ENCODE results near the gene OR7G3. TPM values are rescaled to one million over a fixed set of nuclear protein-coding genes. Genes with fewer than 3 reads are reported as not detected.

Gene OR7G3
- not detected in 2 replicates for total RNA-seq

- intact Hi-C loops (cut with micrococcal nuclease), result no loop called here
Observed at GRCh38 chr19:9126900-9127405, at the start of gene OR7G3. Gene OR7G3 (minus strand): TSS chr19:9126950. CDS start chr19:9126950, 0 bp downstream.

GRCh38 chr19:9175326-9175725 lies 48.6 kb upstream of the OR7G3 start:
- intact Hi-C loops (cut with micrococcal nuclease), result no loop called here

- intact Hi-C loops (cut with micrococcal nuclease), result no loop called here
Observed at GRCh38 chr19:9171393-9171991, 44.7 kb upstream of the OR7G3 start.

DNA sequence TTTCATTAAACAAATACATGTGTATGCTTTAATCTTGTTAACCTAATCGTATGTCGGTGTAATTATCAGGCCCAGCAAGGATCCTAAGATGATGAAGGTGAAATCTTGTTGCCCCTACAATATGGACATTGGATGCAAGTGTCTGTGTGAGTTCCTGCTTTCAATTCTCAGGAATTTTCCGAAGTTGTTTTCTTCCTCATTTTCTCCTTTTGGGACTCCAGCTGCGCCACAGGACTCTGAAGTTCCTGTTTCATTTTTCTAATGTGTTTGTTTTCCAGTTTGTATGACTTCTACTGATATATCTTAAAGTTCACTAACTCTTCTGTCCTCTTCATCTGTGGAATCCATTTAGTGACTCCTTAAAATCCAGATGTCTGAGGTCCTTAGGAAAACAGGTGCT lies 40.1 kb upstream of the OR7G3 start:
- intact Hi-C loops (cut with micrococcal nuclease), result no loop called here

DNA sequence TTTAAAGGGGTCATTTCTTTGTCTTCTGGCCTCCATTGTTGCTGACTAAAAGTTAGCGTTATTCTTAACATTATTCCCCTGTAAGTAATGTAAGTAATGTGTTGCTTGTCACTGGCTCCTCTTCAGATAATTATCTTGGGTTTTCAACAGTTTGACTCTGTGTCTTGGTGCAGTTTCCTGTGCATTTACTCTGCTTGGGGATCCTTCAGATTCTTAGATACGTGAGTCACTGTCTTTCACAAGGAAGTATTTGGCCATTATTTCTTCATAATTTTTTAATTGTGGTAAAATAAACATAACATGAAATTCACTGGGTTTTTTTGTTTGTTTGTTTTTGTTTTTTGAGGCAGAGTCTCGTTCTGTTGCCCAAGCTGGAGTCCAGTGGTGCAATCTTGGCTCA lies 38.5 kb upstream of the OR7G3 start:
- intact Hi-C loops (cut with micrococcal nuclease), result no loop called here

- intact Hi-C loops (cut with micrococcal nuclease), result no loop called here
Observed at GRCh38 chr19:9161427-9161826, 34.7 kb upstream of the OR7G3 start.

GRCh38 chr19:9159891-9160290 lies 33.1 kb upstream of the OR7G3 start:
- intact Hi-C loops (cut with micrococcal nuclease), result no loop called here

DNA sequence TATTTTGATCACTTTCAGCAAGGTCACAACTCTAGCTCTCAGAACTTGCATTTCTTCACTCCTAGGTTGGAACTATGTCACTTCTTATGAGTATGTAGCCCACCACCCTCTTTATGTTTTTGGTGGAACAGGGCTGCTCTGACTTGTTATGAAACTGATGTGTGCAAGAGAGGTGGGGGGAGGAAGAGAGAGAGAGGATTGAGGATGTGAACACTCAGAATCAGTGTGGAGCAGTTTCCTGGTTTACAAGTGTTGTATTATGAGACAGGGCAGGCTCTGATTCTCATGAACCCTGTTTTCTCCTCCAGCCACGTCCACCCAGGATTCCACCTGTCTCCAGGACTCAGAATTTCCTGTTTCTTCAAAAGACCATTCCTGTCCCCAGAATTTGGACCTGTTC lies 29.6 kb upstream of the OR7G3 start:
- intact Hi-C loops (cut with micrococcal nuclease), result no loop called here

- intact Hi-C loops (cut with micrococcal nuclease), result no loop called here
Observed at GRCh38 chr19:9155591-9155990, 28.8 kb upstream of the OR7G3 start.

DNA sequence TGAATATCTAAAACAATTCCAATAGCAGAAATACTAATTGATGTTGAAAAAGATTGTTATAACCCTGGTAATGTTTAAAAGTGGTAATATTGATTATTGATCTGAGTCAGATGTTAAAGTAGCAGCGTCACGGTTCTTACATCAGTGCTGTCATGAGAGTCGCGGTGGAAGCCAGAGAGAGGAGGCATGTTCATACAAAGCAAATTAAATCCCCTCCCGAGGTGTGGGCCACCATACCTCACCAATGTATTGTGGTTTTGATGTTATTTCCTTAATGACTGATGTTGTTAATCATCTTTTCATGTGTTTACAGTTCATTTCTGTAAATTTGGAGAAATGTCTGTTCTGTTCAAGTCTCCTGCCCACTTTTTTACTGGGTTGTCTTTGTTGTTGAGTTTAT lies 24.6 kb upstream of the OR7G3 start:
- intact Hi-C loops (cut with micrococcal nuclease), result no loop called here

DNA sequence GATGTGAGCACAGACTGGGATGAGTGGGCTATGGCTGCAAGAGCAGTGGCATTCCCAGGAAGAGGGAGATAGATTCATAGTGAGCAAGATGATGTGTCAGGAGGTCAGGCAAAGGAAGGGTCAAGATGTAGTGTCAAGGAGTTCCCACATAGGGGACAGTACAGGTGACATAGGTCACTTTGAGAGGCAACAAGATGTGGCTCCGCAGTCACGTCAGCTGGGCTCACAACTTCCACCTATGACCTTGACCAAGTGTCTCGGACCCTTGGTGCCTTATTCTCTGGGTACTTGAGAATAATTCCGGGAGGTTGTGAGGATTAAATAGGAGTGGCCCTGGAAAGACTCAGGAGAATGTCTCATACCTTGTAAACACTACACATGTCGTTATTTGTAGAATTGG lies 23.9 kb upstream of the OR7G3 start:
- intact Hi-C loops (cut with micrococcal nuclease), result no loop called here

- intact Hi-C loops (cut with micrococcal nuclease), result no loop called here
Observed at GRCh38 chr19:9149997-9150396, 23.2 kb upstream of the OR7G3 start.

DNA sequence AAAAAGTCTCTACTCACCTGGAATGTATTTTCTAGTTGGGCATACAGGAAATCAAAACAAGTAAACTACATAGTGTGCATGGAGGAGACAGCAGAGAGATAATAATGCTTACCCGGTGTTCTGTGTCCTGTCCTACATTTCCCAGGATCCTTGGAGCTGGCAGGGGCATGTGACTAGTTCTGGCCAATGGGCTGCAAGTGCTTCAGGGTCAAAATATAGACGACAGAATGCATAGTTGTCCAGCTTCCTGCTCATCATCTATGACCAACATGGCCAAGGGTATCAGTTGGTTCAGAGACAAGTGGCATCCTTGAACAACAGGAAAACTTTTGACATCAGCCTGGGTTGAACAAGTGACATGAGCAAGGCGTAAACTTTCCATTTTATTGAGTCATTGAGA lies 21.9 kb upstream of the OR7G3 start:
- intact Hi-C loops (cut with micrococcal nuclease), result no loop called here

GRCh38 chr19:9146882-9147281 lies 20.1 kb upstream of the OR7G3 start:
- intact Hi-C loops (cut with micrococcal nuclease), result no loop called here

DNA sequence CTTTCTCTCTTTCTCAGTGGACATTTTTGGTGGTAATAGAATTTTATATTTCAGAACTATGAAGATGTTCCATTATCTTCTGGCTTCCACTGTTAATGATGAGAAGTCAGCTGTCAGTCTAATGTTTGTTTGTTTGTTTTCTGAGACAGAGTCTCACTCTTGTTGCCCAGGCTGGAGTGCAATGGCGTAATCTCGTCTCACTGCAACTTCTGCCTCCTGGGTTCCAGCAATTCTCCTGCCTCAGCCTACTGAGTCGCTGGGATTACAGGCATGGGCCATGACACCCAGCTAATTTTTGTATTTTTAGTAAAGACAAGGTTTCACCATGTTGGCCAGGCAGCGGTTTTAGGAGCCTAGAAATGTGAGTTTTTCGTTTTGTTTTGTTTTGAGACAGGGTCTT lies 18.2 kb upstream of the OR7G3 start:
- intact Hi-C loops (cut with micrococcal nuclease), result loop anchor here (5.0 kb wide), 2 partner anchors 313 to 767 kb away; partner anchors contain the start of genes MBD3L1 and ZNF558

- intact Hi-C loops (cut with micrococcal nuclease), result loop anchor here (1.0 to 5.0 kb wide), 13 partner anchors 169 to 772 kb away; partner anchors contain the start of genes FBXL12, MBD3L1, PIN1 and ZNF121
Observed at GRCh38 chr19:9140159-9140874, 13.6 kb upstream of the OR7G3 start, which contains the start of gene ZNF317. Gene ZNF317 (plus strand): TSS chr19:9140397. CDS start chr19:9156017, 15,620 bp downstream.

GRCh38 chr19:9139609-9140158 lies 12.9 kb upstream of the OR7G3 start:
- intact Hi-C loops (cut with micrococcal nuclease), result loop anchor here (1.0 to 5.0 kb wide), 13 partner anchors 170 to 773 kb away; partner anchors contain the start of genes FBXL12, MBD3L1, PIN1 and ZNF121

DNA sequence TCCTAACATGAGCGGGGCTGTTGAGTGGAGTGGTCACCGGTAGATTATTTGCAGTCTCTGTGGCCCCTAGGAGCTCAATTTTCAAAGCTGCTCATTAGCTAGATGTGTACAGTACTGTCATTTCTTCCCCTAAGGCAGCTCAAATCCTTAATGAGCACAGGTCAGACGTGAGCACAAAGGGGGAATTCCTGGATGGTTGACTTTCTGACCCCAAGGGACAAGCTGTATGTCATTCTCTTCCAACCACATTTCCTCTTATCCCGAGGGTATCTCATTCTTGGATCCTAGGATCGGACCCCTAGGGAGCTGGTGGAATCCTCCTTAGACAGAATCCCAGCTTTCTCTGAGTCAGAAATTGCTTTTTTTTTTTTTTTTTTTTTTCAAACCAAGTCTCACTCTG lies 5.7 kb upstream of the OR7G3 start:
- intact Hi-C loops (cut with micrococcal nuclease), result no loop called here

- intact Hi-C loops (cut with micrococcal nuclease), result no loop called here
Observed at GRCh38 chr19:9130965-9131364, 4.2 kb upstream of the OR7G3 start.

GRCh38 chr19:9128171-9128570 lies 1.4 kb upstream of the OR7G3 start:
- intact Hi-C loops (cut with micrococcal nuclease), result no loop called here

GRCh38 chr19:9116547-9116946 lies 10.2 kb downstream of the OR7G3 start:
- intact Hi-C loops (cut with micrococcal nuclease), result no loop called here

GRCh38 chr19:9115307-9115813 lies 11.4 kb downstream of the OR7G3 start, which contains the start of gene OR7G1:
Gene OR7G1 (minus strand): TSS chr19:9115763. CDS start chr19:9115763, 0 bp downstream.
- intact Hi-C loops (cut with micrococcal nuclease), result no loop called here

All from T-helper 1 cell treated with Interleukin-12 subunit alpha and Interleukin-12 subunit beta and Interleukin-4 antibody, amounts not matched to agents 30 ng/mL and 1 ng/mL, for 36 hours (primary cell).